GM18507 (cell line): Measurements from ENCODE around the gene RIC8B.
A peak's percentile ranks its signal among the peaks of the same experiment; 100 is the strongest.

ENCODE experiments used
- DNase-seq: peaks from one replicate; pipeline ENCODE4 v3.0.0; 2011; ENCODE audit warnings: low read depth; ENCODE audit not compliant: insufficient read length; ENCODE audit errors: extremely low spot score
- FAIRE-seq: peaks from 2 replicates; lab custom pipeline; 2011; peaks lifted over from hg19 to GRCh38; lab: Jason Lieb, UNC

The RIC8B gene

DNA sequence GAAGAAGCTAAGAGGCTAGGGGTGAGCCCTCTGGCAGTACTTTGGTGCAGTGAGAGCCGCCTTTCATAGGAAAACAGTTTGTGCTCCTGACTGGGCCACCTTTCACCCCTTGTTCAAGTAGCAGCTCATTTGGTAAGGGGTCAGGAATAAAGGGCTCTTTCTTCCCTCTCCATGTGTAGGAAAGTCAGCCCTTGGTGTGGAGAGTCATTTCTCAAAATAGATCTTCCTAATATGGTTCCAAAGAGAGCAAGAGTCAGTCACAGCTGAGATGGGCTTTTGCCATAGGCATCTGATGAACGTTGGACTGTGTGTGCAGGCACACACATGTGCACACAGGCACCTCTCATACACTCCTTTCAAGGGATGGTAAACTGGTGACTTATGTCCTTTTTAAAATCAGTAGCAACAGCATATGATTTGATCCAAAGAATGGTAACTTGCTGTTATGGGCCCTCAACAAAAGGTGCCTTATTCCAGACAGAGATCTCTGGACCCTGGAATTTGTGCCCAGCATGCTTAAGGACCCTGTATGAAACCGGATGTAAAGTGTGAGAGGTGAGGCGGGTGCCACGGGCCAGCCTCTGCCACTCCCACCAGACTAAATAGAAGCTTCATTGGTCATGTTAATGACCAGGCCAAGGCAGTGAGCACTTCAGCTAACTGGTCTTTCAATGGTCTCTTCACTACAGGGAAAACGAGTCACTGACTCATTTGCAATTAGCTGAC lies 16.7 kb upstream of the RIC8B start:
- no peak for FAIRE-seq
- DNase-seq = no peak

DNA sequence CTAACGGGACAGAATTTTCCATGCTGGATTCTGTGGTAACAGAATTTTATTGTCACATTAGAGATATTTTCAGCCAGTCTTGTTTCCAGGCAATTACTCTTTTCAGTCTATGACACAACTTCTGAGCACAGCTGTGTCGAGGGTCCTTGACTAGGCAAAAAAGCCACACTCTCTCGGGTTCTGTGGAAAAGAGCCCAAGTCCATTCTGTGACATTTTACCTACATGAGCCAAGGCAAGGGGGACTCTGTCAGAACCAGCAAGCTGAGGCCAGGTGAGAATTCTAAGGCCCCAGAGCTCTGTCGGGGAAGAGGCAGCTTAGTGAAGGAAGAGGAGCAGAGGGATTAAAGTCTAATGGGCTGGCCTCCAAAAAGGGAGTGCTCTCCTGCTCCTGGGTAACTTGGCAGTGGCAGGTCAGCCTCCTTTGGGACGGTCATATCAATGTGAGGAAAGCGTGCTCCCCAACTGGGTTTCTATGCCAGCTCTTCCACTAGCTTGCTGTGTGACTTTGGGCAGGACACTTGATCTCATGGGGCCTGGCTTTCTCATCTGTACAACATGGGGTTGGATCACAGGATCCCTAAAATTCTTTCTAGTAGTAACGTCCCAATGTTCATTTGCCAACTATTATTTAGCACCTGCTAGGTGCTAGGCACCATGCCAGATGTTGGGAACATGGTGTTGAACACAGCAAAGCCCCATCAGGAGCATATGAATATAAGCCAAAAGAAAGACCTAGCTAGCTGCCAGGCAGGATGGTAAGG lies 16.0 kb upstream of the RIC8B start:
- no peak for DNase-seq
- no peak for FAIRE-seq

DNA sequence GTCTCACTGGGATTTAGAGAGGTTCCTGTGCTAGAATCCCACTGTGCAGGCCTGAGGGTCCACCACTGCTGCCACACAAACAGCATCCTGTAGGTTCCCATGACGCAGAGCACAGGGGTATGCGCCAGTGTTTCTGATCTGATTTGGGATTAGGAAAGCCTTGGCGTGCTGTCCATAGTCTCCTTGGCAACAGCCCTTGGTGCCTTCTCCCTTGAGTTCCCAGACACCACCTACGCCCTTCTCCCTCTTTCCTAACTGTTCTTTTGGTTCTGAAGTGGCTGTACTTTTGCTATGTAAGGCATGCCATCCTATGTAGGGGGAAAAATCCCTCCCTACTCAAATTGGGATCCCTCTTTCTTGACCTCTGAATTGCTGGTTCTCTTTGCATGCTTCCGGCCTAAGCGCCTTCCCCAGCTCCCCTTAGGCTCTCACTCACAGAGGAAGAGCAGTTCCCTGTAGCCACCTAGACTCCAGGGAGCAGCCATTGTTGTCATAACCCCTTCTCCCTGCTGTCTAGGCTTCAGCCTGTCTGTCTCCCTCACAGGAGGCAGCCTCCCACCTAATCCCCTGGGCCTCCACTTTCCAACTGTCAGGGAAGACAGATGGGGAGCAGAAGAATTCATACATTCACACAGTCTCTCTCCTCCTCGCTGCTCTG lies 14.8 kb upstream of the RIC8B start:
- no peak for FAIRE-seq
- no peak for DNase-seq

DNA sequence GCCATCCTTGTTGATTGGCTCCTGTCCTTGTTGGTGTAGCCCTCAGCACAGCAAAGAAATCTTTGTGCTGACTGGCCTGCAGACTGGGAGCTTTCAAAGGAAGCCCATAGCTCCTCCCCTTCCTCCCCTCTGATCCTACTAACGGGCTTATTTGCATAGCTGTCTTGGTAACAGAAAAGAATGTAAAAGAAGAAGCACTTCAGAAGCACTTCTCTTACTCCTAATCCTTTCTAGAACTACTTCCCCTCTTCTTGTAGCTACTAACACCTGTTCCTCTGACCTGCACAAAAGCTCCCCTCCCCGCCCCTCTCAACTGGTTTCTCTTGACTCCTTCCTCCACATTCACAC lies 14.3 kb upstream of the RIC8B start:
- DNase-seq (peak; percentile 55), FAIRE-seq (peak; percentile 95)

DNA sequence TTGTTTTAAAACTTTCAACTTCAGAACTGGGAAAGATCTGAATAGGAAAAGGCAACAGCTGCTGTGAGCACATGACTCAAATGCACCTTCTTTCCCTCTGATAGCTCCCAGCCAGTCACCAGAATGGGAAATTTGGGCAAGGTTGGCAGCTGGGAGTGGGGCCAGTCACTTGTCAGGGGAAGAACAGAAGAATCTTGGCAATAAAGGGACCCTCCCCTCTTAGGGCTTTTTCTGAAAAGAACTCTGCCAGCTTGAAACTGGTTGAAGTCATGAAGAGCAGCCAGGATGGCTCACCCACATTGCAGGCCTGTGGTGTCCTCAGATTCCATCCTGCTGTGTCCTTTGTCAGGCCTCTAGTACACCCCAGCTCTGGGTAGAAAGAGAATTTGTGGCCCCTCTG lies 10.3 kb upstream of the RIC8B start:
- DNase-seq = no peak
- no peak for FAIRE-seq

DNA sequence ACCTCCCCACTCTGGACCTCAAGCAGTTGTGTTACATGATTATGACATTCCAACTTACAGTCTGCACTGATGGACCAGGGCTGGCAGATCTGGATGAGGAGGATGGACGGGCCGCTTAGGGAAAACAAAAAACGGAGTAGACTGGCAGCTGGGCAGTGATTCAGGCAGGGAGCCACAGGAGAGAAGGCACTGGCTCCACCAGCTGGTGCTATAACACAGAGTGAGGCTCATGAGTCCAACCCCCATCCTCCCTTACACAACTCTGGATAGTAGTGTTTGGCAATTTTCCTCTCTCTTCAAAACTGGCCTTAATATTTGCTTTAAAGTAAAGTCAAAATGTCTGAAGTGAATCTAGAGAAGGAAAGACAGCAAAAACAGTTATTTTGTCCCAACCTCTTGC lies 9.7 kb upstream of the RIC8B start:
- DNase-seq (no peak), FAIRE-seq (no peak)

DNA sequence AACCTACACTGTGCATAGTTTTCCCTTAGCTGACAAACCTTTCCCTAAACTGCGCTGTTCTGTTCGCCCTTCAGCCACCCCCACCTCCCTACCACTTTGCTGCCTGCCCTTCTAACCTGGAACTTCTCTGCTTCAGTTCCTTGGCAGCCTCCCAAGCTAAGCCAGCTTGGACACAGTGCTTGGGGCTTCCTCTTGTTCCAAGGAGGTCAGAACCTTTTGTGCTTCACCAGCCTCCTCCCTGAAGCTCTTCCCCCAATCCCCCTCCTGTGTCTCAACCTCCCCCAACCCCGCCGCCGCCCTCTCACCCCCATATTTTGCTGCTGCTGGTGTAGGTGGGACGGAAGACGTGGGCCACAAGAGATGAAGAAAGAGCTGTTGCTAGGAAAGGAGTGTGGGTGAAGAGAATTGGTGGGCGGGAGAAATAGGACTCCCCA lies 8.1 kb upstream of the RIC8B start:
- FAIRE-seq (no peak), DNase-seq (no peak)

DNA sequence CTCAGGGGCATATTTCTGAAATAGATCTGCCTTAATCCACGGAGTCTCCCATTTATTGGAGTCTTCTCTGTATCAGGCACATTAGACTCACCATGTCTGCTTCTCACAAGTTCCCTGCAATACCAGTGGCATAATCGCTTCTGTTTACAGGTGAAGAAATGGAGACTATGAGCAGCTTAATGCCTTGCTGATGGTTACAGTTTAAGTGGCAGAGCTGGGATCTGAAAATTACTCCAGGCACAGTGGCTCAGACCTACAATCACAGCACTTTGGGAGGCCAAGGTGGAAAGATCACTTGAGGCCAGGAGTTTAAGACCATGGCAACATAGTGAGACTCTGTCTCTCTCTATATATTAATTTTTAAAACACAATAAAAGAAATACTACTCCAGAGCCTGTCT lies 7.3 kb upstream of the RIC8B start:
- no peak for FAIRE-seq
- DNase-seq = no peak

DNA sequence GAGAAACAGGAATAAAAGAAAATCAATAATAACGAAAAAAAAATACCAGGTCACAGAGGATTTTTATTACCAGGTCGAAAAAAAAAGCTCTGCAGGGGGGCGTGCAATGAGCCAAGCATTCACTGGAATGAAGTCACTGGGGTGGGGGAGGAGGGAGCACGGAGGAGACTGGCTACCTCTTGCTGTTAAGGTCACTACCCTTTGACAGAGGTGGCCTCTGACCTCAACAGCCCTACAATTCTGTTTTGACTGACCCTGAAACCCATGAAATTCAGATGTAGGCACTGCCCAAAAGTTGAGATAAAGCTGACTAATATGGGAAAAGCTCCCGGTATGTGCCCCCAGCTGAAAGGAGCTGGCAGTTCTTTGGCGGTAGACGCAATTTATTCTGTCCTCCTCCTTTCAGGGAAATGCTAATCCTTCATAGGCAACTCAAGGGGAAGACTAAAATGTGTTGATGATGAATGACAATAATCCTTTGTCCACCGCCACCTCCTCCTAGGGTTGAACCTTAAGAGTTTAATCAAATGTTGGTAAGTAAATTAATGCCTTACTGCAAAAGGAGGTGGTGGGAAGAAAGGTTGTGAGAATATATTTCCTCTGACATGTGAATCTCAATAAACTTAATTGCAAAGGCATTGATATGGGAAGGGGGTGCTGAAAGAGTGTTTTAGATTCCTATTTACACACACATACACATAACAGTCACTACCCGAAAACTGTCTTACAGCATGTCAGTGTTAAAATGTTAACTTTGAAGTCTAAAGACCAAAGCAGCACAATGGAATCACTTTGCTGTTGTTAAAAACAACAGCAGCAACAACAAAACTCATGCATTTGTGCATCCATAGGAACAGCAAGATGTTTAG lies 6.3 kb upstream of the RIC8B start:
- no peak for DNase-seq
- FAIRE-seq = no peak

DNA sequence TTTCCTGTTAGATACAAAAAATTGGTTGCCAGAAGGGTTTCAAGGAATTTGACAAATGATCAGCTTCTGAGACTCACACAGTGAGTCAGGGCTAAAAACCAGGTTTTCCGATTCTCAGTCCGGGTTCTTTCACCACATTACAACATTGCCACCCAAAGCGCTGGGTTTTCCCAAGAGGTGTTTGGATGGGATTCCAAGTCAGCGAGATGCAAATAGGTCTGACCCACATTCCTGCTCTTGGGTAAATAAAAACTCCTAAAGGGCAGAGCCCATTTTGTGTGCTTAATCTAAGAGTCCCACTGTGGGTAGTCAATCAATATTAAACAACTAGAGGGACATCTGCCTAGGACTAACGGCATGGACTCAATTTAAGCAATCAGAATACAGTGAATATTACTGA lies 5.4 kb upstream of the RIC8B start:
- FAIRE-seq = no peak
- no peak for DNase-seq

DNA sequence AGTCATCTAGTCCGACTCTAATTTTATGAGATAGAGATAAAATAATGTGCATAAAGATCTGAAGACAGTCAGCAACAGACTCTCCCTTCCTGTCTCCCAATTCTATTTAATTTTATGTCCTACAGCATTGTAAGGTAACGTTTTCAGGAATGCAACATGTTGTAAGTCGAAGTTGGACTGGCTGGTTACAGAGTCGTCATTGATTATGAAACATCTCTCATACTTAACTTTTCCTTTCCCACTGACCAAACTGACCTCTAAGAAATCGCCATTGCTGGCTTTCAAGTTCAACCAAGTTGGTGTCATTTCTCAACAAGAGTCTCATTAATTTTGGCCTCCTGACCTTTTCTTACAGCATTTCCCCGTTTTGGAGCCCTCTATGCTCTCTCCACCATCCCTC lies 4.9 kb upstream of the RIC8B start:
- no peak for DNase-seq
- no peak for FAIRE-seq

DNA sequence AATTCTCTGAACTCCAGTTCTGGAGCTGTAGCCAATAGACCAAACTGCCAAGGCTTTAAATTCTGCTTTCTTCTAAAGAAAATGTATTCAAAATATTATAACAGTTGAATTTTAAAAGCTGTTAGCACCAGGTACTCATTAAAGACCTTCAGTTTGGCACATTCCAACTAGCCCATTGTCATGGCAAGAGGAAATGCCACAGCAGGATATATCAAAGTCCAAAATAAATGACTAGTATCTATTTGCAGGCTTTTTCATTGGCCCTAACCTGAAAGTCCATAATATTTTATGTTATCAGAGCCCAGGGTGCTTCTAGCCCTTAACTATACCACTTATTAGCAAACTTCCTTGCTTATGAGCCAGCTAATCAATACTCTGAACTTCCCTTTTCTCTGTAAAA lies 3.1 kb upstream of the RIC8B start:
- no peak for FAIRE-seq
- no peak for DNase-seq

DNA sequence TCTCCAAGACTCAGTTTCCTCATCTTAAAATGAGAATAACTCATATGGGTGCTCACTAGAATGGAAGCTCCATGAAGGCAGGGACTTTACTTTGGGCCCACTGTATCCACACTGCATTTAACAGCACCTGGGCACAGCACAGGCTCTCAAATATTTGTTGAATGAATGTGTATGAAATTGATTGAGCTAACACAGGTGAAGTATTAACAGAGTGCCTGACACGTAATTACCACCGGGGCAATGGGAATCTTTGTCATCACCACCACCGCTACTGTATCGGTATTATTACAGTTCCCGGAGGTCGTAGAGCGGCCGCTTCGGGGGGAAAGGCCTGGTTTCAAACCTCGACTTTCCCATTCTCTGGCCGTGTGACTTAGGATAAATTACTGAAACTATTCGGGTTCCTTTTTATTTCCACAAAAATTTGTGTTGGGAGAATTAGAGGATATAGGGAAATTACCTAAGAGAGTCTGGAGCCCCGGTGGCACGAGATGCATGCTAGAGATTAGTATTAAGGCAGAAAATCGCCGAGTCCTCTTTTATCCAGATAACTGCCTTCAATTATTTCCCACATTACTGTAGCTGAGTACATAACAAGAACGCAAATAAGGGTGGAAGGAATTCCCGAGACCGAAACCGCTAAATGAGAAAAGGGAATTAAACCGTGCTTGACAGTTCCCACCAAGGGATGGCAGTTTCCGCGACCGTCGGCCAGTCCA lies 1.0 kb upstream of the RIC8B start:
- no peak for FAIRE-seq
- DNase-seq = no peak

DNA sequence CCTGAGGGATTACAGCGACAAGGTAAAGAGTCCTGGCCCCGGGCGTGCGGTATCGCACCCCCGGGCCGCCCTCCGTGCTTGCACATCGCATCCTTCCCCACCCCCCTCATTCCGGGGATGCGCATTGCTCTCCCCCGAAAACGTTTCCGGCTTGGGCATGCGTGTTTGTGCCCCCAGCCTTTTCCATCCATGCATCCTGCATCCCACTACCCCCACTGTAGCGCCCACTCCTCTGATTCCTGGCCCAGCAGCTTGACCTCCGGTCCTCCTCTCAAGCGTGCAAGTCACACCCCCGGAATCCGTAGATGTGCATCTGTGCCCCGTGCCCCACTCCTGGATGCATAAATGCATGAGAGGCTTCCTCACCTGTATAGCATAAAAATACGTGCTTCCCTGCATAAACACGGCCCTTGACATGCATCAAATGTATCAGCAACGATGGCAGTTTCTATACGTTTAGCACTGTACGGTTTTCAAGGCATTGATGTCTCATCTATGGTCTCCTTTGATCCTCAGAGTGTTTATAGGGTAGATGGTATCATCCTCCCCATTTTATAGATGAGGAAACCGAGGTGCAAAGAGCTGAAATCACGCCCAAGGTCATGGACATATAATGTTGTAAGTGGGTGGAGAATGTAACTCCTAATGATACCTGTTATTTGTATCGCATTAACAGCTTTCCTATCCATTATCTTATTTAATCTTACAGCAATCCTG lies 484 bp downstream of the RIC8B start:
- no peak for FAIRE-seq
- DNase-seq = no peak

DNA sequence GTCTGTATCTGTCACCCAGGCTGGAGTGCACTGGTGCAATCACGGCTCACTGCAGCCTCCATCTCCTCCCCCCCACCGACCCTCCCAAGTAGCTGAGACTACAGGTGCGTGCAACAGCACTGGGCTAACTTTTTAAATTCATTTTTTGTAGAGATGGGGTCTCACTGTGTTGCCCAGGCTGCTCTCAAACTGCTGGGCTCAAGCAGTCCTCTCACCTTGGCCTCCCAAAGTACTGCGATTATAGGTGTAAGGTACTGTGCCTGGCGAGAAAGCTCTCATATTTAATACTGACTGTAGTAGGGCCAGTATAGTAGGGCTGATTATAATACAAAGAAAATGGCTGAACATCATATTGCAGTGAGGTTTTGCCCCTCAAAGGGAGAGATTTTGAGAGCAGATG lies 2.4 kb downstream of the RIC8B start:
- DNase-seq (no peak), FAIRE-seq (no peak)

DNA sequence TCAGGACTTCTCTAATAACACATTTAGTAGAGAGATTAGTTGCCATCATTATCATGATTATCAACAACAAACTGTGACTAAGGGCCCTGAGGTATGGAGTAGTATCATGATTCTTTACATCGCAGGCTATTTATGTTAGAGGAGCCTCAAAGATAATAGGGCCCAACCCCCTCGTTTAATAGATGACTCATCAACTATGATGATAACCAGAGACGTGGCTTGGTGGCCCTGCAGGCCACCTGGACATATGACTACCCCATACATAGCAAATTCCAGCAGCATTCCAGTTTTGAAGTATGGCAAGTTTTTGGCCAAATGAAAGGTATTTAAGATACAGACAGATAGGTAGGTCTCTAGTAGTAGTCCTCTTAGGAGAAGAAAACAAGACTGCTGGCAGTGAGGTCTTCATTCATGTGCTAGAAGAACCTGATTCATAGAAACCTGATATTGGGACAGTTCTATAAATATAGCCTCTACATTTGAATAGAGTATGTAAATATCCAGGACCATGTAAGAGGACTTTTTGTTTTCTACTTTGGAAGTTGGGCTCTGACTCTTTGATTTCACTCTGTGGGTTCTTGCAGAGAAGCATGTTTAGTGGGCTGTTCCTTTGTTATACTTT lies 5.6 kb downstream of the RIC8B start:
- FAIRE-seq (no peak), DNase-seq (no peak)

DNA sequence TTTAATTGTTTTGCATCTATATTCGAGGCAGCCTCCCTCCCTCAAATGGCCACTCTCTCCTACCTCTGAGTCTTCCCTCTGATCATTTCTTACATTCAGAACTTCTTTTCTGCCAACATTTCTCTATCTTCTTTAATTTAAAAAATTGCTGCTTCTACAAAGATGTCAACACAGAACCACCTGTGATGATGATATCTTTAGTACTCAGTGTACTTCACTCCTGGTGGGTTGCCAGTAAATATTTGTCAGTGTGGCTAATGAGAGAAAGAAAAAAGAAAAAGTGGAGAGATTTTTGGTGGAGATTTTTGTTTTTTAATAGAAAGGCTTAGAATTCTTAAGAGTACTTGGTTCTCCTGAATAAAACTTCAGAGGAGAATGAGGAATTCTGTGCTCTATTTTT lies 8.1 kb downstream of the RIC8B start:
- no peak for FAIRE-seq
- no peak for DNase-seq

DNA sequence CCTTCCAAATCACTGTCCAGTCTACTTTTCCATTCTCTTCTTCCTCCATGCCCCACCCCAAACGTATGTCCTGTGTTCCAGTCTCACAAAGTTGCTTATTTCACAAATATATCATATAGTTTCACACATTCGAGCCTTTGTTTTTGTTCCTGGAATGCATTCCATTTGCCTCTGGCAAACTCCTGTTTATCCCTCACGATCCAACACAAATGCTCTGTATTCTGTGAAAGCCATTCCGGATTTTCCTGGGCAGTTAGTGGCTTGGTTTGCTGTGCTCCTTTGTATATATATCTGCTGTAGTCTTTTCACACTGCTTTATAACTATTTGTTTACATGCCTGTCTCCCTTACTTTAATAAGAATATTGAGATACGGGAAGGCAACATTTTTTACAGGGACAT lies 9.0 kb downstream of the RIC8B start:
- FAIRE-seq (no peak), DNase-seq (no peak)
